A204.1 (cell line): ENCODE data around the gene ARMC2.
"Not testable (repeated sequence)": the region's sequence is repeated elsewhere in the genome, so short reads cannot be mapped to it uniquely, and the experiment has no call there.

ENCODE experiments used
- FAIRE-seq: peaks from 2 replicates; lab custom pipeline; 2012; peaks lifted over from hg19 to GRCh38; lab: Jason Lieb, UNC

Gene ARMC2, protein sequence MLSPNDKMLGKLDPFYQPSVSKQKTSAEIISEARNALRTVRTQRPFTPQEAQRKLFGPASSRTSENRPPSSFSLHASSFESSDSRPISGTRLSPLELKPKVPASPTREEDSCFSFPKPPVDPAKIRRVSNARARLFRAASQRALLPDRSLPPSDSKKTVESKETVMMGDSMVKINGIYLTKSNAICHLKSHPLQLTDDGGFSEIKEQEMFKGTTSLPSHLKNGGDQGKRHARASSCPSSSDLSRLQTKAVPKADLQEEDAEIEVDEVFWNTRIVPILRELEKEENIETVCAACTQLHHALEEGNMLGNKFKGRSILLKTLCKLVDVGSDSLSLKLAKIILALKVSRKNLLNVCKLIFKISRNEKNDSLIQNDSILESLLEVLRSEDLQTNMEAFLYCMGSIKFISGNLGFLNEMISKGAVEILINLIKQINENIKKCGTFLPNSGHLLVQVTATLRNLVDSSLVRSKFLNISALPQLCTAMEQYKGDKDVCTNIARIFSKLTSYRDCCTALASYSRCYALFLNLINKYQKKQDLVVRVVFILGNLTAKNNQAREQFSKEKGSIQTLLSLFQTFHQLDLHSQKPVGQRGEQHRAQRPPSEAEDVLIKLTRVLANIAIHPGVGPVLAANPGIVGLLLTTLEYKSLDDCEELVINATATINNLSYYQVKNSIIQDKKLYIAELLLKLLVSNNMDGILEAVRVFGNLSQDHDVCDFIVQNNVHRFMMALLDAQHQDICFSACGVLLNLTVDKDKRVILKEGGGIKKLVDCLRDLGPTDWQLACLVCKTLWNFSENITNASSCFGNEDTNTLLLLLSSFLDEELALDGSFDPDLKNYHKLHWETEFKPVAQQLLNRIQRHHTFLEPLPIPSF

DNA sequence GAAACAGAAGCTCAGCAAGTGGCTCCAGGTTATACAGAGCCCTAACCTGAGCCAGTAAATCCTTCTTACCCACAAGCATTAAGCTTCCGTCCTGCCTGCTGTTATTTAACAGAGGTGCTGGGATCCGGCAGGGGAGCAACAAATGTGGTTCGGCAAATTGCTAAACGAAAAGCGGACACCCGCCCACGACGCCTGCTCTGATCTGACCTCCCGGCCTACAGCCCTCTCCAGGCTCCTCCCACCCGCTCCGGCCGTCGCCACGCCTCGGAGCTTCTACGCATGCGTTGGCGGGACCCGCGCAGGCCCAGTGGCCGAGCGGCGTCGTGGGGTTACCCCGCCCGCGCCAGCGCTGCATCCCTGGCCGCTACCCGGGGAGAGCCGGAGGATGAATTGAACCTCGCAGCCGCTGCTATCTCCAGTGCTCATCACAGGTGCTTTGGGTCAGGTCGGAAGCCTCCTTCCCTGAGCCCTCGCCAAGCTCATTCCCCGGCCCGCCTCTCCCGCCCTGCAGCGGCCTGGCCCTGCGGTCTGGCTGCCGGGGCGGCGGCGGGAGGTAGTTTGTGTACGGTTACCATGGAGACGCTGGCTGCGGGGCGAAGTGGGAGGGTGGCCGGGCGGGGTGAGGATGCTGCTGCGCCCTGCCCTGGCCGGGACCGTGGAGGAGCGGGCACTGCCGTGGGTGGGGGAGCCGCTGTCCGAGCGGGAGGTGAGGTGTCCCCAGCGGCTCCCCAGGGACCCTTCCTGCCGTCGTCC lies at the start of gene ARMC2:
TSS of gene ARMC2 (plus strand) at position 307 of the 753 bp plus-strand sequence. CDS start 5,846 bp downstream, outside the sequence.
- FAIRE-seq: no peak

DNA sequence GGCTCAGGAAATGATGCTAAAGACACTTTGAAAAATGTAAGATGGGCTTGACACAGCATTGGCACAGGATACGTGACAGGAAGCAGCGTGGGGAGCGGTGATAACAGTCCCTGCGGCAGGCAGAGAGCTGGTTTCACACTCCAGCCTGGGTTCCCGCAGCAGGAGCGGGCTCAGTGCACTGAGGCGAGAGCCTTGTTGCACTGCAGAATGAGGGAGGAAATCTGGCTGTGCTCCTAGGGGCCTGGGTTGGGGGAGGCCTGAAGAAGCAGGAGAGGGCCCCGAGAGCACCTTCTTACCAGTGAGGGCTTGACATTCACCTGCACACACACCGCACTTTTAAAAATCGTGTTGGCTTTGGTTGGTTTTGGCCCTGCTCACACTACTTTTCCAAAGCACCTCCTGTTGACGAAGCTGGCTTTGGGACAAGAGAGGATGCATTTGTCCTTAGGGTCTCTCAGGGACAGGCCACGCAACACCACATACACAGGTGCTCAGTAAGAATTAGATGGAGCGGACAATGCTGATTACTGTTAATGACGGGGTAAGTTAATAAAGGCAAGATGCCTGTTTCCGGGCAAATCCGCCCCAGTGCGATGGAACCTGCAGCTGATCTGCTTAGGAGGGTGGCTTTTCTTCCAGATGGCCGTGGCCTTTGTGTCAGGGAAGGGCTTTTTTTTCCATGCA lies 49.4 kb upstream of the ARMC2 start:
- FAIRE-seq: no peak

DNA sequence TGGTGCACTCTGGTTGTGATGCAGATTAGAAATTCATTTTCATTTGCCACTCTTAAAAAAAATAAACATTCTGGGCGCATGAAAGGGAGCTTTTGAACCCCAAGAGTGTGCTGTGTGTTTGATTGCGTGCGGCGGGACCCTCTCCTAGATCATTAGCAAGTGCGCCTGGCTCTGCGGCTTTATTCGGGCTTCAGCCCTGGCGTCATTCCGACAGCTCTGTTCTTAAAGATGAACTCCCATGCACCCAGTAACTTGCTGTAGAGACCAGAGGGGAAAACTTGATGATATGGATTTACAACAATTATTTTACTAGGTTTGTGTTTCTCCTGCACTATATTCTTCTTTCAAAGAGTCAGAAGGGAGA lies 48.9 kb upstream of the ARMC2 start:
- no peak for FAIRE-seq

DNA sequence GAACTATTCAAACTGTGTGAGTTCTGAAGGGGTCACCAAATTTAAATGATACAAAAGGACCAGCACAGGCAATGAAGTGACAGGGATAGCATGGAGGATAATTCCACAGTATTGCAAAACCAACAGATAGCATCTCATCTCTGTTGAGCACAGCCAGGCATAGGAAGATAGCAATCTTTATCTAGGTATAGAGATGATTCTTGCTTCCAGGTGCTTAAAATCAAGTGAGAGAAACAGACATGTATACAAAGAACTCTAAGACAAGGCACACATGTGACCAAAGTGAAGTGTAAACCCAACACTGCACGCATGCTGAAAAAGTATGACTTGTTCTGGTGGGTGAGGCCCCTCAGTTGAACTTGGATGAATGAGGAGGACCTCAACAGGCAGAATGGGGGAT lies 48.4 kb upstream of the ARMC2 start:
- FAIRE-seq: no peak

GRCh38 chr6:108800427-108800864 lies 47.8 kb upstream of the ARMC2 start:
- no peak for FAIRE-seq

DNA sequence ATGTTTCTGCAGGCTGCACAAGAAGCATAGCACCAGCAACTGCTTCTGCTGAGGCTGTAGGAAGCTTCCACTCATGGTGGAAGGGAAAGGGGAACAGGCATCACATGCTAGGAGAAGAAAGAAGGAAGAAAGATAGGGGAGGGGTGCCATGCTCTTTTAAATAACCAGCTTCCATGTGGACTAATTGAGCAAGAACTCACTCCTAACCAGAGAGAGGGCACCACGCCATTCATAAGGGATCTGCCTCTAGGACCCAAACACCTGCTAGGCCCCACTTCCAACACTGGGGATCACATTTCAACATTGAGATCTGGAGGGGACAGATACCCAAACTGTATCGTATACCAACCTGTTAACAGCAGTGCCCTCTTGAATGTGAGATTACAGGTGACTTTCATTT lies 46.9 kb upstream of the ARMC2 start:
- FAIRE-seq: no peak

GRCh38 chr6:108803982-108804490 lies 44.2 kb upstream of the ARMC2 start:
- no peak for FAIRE-seq

- no peak for FAIRE-seq
These were observed 43.3 kb upstream of the ARMC2 start for GRCh38 chr6:108804956-108805355.

GRCh38 chr6:108805611-108806167 lies 42.5 kb upstream of the ARMC2 start:
- no peak for FAIRE-seq

DNA sequence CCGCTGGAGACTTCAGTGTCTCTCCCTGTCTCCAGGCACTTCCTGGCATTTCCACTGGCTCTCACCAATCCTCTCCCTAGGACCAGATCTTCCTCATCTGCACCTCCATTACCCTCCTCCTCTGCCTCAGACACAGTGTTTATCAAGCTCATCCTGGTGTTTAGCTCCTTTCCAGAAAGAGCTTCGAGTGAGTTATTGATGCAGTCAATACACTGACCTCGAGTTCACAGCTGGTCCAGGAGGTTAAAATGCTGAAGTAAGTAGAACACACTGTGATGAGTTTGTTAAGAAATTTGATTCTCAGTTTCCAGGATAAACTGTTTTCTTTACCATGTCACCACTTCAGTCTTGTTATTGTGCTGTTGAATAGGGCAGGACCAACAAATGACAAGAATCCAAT lies 42.1 kb upstream of the ARMC2 start:
- FAIRE-seq: no peak

DNA sequence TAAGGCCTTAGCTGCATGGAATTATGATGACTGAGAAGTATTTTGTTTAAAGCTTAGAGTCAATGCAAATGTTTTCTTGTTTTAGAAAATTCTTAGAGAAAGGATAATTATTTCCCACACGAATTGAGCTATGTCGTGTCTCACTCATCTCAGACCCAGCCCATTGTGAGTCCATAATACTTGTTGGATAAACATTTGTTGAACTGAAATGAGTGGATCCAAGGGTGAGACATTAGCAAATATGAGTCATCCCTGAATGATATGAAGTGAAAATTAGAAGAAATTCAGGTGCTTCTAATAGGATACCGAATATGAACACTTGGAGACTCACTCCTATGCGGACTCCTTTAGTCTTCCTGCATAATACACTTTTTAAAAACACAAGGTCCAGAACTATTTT lies 41.6 kb upstream of the ARMC2 start:
- FAIRE-seq: no peak

DNA sequence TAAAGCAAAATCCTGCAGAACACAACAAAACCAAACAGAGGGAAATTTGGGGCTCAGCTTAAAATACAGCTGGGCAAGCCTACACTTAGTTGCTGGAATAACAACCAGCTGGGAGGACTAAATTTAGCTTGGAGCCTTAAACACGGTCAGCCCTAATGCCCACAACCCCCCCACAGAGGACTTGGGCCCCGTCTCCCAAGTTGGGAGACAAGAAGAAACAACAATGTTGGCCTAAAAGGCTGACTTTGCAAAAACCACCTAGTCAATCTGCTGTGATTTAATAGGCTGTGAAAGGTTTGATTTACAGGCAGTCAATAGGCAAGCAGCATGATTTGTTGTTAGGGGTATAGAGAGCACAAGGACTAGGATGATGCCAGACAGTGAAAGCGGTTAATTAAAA lies 40.3 kb upstream of the ARMC2 start:
- FAIRE-seq: no peak

DNA sequence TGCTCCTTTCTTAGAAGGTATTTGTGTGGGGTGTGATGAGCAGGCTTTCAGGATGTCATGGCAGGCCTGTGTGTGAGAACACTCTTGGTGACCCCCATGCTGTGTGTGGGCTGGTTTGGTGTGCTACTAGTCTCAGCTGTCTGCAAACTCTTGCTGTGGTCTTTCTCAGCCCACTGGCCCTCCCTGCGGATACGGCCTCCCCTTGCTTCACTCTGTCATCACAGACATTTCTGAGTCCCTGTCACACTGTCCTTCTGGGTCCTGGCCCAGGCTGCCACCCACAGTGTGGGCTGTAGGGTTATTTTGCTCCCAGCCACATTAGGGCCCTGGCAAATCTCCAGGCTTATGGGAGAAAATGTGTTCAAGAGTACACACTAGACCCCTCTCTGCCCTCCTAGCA lies 39.0 kb upstream of the ARMC2 start:
- no peak for FAIRE-seq

DNA sequence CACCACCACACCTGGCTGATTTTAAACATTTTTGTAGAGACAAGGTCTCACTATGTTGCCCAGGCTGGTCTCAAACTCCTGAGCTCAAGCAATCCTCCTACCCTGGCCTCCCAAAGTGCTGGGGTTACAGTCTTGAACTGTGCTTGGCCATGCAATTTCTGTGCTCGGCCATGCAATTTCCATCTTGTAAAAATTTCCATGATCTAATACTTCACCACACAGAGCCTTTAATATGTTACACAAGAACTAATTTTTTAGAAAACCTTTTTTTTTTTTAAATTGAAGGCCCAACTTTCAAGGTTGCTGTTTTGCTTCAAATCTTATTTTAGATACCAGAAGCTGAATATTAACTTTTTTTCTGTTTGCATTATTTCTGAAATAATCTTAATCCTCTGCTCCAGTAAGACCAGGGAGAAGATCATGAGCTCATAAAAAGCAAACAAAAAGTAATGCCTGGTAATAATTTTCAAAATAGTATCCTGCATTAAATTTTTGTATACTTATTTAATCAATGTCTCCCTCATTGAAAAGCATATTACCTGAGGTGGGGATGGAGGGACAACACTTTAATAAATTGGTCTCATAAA lies 38.1 kb upstream of the ARMC2 start:
- no peak for FAIRE-seq

DNA sequence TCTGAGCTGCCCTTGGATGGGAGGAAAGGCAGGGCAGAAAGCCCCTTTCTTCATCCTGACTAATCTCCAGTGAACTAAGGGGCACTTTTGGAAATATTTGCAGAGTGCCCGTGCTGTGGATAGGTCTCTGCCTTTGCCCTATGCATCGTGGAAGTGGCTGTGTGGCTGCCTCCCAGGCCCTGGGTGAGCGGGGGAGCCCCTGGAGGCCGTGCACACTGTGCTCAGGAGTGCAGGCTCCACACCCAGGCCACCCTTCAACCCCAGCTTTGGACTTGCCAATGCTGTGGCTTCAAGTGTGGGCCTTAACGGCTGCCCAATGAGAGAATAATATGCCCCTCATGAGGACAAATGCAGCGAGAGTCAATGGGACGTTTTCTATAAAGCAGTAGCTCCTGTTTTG lies 36.7 kb upstream of the ARMC2 start:
- no peak for FAIRE-seq

DNA sequence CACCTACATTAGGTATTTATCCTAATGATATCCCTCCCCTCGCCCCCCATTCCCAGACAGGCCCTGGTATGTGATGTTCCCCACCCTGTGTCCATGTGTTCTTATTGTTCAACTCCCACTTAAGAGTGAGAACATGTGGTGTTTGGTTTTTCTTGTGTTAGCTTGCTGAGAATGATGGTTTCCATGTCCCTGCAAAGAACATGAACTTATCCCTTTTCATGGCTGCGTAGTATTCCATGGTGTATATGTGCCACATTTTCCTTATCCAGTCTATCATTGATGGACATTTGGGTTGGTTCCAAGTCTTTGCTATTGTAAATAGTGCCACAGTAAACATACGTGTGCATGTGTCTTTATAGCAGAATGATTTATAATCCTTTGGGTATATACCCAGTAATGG lies 35.0 kb upstream of the ARMC2 start:
- FAIRE-seq: not testable (repeated sequence)

DNA sequence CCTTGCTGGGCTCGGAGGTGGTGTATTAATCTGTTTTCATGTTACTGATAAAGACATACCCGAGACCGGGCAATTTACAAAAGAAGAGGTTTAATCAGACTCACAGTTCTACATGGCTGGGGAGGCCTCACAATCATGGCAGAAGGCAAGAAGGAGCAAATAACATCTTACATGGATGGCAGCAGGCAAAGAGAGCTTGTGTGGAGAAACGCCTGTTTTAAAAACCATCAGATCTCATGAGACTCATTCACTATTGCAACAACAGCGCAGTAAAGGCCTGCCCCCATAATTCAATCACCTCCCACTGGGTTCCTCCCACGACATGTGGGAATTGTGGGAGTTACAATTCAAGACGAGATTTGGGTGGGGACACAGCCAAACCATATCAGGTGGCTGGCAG lies 30.9 kb upstream of the ARMC2 start:
- not testable (repeated sequence) for FAIRE-seq

DNA sequence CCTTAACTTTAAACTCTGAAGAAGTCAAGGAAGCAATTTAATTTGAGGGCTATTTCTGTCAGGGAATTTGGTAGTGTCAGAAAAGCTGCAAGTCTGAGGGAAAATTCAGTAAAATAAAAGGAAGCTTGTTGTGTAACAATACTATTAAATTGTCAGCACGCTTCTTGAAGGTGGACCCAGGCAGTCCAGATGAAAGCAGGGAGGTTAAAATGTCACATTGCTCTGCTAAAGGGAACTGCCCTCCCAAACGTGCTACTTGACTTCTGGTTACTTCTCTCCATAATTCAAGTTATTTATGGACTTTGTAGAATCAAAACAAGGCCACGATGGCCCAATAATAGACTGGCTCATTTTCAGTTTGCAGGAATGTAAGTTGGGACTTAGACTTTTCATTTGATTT lies 28.2 kb upstream of the ARMC2 start:
- no peak for FAIRE-seq

DNA sequence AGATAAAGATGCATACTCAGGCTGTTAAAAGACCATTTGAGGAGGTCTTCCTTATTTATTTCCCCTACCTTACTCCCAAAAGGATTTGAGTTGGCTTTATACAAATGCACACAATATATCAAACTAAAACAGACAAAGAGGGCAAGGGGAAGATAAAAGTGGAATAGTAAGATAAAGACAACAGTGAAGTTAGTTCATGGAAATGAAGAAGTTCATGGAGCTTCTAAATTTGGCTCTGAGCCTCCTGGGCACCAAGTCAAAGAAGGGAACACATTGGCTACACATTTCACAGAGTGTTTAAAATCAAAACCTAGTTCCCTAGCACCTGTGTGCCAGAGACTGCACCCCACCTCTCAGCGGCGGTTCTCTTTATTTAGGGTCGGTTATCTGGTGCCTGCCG lies 25.8 kb upstream of the ARMC2 start:
- FAIRE-seq: no peak

GRCh38 chr6:108825326-108825725 lies 22.9 kb upstream of the ARMC2 start:
- no peak for FAIRE-seq

- no peak for FAIRE-seq
These were observed 17.1 kb upstream of the ARMC2 start for GRCh38 chr6:108831104-108831503.
